NCI-H2227 (cell line): ENCODE data around the gene FANCD2.
A peak's percentile ranks its signal among the peaks of the same experiment; 100 is the strongest.
"Not testable (repeated sequence)": the region's sequence is repeated elsewhere in the genome, so short reads cannot be mapped to it uniquely, and the experiment has no call there.

Experiments
- DNase-seq: peaks from one replicate; lab custom pipeline; 2025; ENCODE audit not compliant: unreplicated experiment; lab: John Stamatoyannopoulos, UW

The FANCD2 gene

GRCh38 chr3:10012106-10012505, 14.1 kb upstream of the FANCD2 start:
- no peak for DNase-seq

GRCh38 chr3:10015461-10015904, 10.8 kb upstream of the FANCD2 start:
- DNase-seq: peak; percentile 47

- no peak for DNase-seq
Measured at GRCh38 chr3:10017636-10018292, 8.5 kb upstream of the FANCD2 start.

- not testable (repeated sequence) for DNase-seq
Measured at GRCh38 chr3:10018806-10019205, 7.4 kb upstream of the FANCD2 start.

GRCh38 chr3:10019326-10019725, 6.9 kb upstream of the FANCD2 start:
- DNase-seq: no peak

- no peak for DNase-seq
Measured at GRCh38 chr3:10021856-10022775, 4.1 kb upstream of the FANCD2 start.

GRCh38 chr3:10023587-10024310, 2.5 kb upstream of the FANCD2 start:
- no peak for DNase-seq

GRCh38 chr3:10025205-10026083, 793 bp upstream of the FANCD2 start:
- no peak for DNase-seq

- no peak for DNase-seq
Measured at GRCh38 chr3:10041034-10041433, 14.8 kb downstream of the FANCD2 start.

GRCh38 chr3:10047876-10048275, 21.6 kb downstream of the FANCD2 start:
- no peak for DNase-seq

- not testable (repeated sequence) for DNase-seq
Measured at GRCh38 chr3:10053054-10053453, 26.8 kb downstream of the FANCD2 start.

- DNase-seq: no peak
Measured at GRCh38 chr3:10055097-10055496, 28.9 kb downstream of the FANCD2 start.

- not testable (repeated sequence) for DNase-seq
Measured at GRCh38 chr3:10070077-10070476, 43.8 kb downstream of the FANCD2 start.

- DNase-seq: no peak
Measured at GRCh38 chr3:10074666-10075065, 48.4 kb downstream of the FANCD2 start.

GRCh38 chr3:10081871-10082270, 55.6 kb downstream of the FANCD2 start:
- DNase-seq: no peak

GRCh38 chr3:10085738-10086137, 59.5 kb downstream of the FANCD2 start:
- no peak for DNase-seq

GRCh38 chr3:10088256-10088655, 62.0 kb downstream of the FANCD2 start:
- DNase-seq: no peak

- DNase-seq: no peak
Measured at GRCh38 chr3:10090179-10090578, 63.9 kb downstream of the FANCD2 start.

GRCh38 chr3:10090774-10091173, 64.5 kb downstream of the FANCD2 start:
- DNase-seq: not testable (repeated sequence)

GRCh38 chr3:10091387-10091786, 65.2 kb downstream of the FANCD2 start:
- not testable (repeated sequence) for DNase-seq
